ENCODE measurements around the gene CD37.
"Not testable (repeated sequence)": the region's sequence is repeated elsewhere in the genome, so short reads cannot be mapped to it uniquely, and the experiment has no call there.

CD37 gene, protein sequence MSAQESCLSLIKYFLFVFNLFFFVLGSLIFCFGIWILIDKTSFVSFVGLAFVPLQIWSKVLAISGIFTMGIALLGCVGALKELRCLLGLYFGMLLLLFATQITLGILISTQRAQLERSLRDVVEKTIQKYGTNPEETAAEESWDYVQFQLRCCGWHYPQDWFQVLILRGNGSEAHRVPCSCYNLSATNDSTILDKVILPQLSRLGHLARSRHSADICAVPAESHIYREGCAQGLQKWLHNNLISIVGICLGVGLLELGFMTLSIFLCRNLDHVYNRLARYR

DNA sequence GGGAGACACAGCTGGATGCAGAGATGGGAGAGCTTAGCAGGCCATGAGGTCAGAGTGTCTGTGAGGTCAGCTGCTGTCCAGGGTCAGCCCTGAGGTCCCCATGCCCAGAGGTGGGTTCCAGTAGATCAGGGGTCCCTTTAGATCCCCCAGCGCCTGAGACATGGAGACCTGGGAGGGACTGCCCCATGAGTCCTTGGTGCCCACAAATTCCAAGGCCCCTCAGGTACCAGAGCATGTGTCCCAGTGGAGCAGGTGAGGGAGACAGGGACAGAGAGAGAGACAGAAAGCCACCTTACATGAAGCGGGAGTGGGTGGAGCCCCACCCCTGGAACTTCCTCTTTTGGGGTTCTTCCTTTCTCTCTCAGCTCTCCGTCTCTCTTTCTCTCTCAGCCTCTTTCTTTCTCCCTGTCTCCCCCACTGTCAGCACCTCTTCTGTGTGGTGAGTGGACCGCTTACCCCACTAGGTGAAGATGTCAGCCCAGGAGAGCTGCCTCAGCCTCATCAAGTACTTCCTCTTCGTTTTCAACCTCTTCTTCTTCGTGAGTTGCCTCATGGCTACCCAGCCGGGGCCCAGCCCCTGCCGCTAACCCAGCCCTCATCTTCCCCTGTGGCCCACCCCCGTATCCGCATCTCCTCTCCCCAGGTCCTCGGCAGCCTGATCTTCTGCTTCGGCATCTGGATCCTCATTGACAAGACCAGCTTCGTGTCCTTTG, at the start of gene CD37:
Gene CD37, plus strand, starts transcription at position 336 of the 713 bp plus-strand sequence. Its CDS starts 135 bp downstream, at position 471.
- peak; percentile 58 to 59 for DNase-seq

DNA sequence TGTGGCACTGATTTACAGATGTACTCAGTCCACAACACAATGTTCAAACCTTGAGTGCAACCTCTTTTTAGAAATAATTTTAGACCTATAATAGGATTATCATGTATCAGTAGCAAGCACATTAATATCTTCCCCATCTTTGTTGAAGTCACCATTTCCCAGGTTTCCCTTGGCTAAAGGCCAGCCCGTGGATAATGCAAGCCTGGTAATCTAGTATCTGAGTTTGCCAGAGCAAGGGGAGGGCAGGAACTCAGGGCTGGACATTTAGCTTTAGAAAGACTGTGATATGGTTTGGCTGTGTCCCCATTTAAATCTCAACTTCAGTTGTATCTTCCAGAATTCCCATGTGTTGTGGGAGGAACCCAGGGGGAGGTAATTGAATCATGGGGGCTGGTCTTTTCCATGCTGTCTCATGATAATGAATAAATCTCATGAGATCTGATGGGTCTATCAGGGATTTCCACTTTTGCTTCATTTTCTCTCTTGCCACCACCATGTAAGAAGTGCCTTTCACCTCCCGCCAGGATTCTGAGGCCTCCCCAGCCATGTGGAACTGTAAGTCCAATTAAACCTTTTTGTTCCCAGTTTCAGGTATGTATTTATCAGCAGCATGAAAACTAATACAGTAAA, 48.0 kb upstream of the CD37 start:
- no peak for DNase-seq

GRCh38 chr19:49288205-49288604, 47.0 kb upstream of the CD37 start:
- not testable (repeated sequence) for DNase-seq

- not testable (repeated sequence) for DNase-seq
These were observed 45.9 kb upstream of the CD37 start for GRCh38 chr19:49289286-49289685.

DNA sequence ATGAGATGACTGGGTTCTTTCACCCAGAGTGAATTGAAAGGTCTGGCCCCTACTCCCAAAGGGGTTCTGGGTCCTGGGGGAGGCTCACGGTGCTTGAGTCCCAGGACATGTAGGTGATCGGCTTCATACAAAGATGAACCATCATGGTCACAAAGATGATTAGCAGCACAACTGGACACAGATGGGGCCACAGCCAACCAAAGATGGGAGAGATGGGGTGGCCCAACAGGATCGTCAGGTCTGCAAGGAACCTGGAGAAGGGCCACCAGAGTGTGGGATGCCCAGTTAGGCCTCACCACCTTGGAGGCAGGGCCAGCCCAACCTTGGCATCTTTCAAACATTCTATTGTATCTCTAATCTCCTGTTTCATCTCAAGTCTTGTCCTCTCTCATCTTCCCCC, 44.7 kb upstream of the CD37 start:
- DNase-seq = no peak

DNA sequence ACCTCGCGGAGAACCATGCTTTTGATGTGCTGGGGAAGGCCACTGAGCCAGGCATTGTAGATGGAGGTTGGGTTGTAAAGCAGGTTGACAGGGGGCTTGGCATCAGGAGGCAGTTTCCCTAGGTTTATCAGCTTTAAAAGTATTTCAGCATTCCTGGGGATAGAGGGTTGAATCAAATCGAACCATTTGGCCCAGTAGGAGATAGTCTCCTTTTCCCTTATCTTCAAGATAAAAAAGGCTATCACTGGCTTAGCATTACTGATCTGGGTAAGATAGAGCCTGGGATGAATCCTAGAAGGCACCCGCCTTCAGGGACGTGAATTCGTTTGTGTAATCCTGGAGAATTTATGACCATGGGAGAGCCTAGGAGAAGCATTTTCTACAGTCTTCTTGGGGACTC, 40.8 kb upstream of the CD37 start:
- no peak for DNase-seq

GRCh38 chr19:49295208-49295880, 39.9 kb upstream of the CD37 start:
- DNase-seq = no peak

GRCh38 chr19:49297403-49297802, 37.8 kb upstream of the CD37 start:
- no peak for DNase-seq

- DNase-seq = not testable (repeated sequence)
These were observed 36.6 kb upstream of the CD37 start for GRCh38 chr19:49298653-49299052.

GRCh38 chr19:49301165-49301865, 33.9 kb upstream of the CD37 start:
- peak; percentile 74 to 78 for DNase-seq

DNA sequence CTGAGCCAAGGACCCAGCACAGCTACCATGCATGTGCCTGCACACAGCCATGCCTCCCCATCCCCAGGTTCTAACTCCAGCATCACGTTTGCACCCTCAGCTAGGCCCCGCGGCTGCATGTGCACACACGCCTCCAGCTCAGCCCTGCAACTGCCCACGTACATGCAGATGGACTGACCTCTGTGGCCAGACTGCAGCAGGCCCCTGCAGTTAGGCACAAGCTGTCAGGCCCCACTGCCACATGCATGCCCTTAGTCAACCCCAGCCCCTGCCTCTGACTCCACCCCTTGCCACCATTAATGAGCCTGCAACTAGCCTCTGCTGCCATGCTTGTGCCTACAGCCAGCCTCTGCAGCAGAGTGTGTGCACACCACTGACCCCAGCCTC, 33.3 kb upstream of the CD37 start:
- no peak for DNase-seq

- DNase-seq = peak in 1 of 2 donors; percentile 19
These were observed 28.5 kb upstream of the CD37 start for GRCh38 chr19:49306734-49307133.

GRCh38 chr19:49309087-49309486, 26.1 kb upstream of the CD37 start:
- DNase-seq = no peak

GRCh38 chr19:49315111-49315510, 20.1 kb upstream of the CD37 start:
- DNase-seq = no peak

DNA sequence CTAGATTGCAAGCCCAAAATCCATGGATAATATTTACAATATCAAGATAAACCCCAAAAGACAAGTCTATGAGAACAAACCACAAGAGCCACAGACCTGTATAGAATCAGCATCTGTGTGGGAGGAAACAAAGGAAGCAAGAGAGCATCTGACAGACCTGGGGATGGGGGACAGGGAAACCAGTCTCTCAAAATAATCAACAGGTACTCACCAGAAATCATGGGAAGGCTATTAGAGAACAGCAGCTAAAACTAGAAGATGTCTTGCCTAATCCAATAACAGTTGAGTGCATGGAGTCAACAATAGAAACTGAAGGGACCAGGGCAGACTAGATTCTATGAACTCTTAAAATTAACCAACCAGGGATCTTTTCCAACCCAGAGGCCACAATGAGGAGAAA, 18.9 kb upstream of the CD37 start:
- DNase-seq = no peak

DNA sequence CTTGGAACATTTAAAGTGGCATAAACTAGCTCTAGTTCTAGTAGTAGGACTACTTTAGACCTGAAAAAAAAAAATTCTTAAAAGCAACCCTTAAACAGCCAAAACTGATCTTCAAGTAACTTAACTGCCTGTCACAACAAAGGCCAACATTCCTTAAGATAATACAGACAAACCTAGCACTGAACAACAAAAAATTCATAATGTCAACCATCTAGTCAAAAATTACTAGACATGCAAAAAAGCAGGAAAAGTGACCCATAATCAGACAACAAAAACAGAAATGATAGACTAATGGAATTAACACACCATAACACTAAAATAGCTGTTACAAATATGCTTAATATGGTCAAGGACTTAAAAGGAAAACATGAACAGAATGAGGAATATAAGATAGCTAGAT, 16.9 kb upstream of the CD37 start:
- no peak for DNase-seq

GRCh38 chr19:49324801-49325576, 10.2 kb upstream of the CD37 start, which contains the start of gene SLC6A16:
Gene SLC6A16, minus strand, starts transcription at chr19:49325191. Its CDS starts 13,844 bp downstream, at chr19:49311347.
- DNase-seq = no peak

DNA sequence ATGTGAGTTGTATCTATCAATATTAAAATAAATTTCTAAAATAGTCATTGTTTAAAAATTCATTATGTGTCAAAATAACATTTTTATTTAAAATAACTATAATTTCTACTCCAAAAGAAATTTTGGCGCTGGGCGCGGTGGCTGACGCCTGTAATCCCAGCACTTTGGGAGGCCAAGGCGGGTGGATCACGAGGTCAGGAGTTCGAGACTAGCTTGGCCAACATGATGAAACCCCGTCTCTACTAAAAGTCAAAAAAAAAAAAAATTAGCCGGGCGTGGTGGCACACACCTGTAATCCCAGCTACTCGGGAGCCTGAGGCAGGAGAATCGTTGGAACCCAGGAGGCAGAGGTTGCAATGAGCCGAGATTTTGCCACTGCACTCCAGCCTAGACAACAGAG, 9.4 kb upstream of the CD37 start:
- DNase-seq = not testable (repeated sequence)

- DNase-seq = no peak
These were observed 9.0 kb upstream of the CD37 start for GRCh38 chr19:49326165-49326704.

GRCh38 chr19:49327878-49328544, 7.2 kb upstream of the CD37 start:
- DNase-seq = peak; percentile 47 to 66

- DNase-seq = no peak
These were observed 6.5 kb upstream of the CD37 start for GRCh38 chr19:49328741-49329140.

Measured in CD4-positive, alpha-beta T cell treated with Interferon alpha-2 for 1 hour (primary cell).